HG03457 (cell line): ENCODE data around the gene CST9L.
"Not testable (repeated sequence)": the region's sequence is repeated elsewhere in the genome, so short reads cannot be mapped to it uniquely, and the experiment has no call there.

Experiments
- ATAC-seq: cut with Tn5 transposase; IDR thresholded peaks from one replicate; pipeline ENCODE4 v1.9.1; 2021; ENCODE audit warnings: moderate number of reproducible peaks; ENCODE audit not compliant: unreplicated experiment

Gene CST9L

GRCh38 chr20:23586735-23587525 lies 18.6 kb upstream of the CST9L start:
- no peak for ATAC-seq

DNA sequence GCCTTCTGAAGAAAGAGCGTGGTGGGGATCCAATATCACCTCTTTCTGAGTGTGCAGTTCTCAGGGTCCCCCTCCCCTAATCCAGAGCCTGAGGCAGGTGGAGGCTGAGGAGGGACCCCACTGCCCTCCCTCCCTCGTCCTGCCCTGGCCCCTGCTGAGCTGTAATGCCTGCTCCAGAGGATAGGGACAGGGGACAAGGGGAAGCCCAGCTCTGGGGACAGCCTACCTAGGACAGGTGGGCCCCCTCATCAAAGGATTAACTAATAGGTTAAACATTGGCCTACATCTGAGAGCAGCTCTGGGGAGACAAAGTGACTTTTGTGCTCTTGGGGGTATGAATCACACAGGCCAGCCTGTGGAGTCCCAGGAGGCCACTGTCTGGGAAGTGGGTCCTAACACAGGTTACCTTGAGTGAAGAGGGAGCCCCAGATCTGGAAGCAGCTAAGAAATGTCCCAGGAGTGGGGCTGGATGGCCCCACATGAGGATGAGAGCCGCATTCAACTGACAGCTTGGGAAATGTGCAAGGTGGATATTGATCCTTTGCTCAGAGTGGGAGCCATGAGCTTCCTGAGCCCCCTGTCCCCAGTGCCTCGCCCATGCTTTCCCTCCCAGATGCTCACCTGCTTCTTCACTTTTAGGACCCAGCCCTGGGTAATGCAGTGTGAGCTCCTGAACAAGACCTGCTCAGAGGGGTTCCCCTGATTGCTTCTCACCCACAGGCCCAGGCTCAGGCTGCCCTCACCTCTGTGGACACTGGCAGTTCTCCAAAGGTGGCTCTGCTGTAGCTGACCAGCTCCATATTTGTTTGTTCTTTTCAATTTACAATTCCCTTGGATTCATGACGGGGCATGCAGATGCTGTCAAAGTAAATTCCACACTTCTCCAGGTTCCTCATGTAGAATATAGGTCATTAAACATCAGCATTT lies 17.8 kb upstream of the CST9L start:
- ATAC-seq, result no peak

GRCh38 chr20:23585449-23585807 lies 17.1 kb upstream of the CST9L start:
- no peak for ATAC-seq

DNA sequence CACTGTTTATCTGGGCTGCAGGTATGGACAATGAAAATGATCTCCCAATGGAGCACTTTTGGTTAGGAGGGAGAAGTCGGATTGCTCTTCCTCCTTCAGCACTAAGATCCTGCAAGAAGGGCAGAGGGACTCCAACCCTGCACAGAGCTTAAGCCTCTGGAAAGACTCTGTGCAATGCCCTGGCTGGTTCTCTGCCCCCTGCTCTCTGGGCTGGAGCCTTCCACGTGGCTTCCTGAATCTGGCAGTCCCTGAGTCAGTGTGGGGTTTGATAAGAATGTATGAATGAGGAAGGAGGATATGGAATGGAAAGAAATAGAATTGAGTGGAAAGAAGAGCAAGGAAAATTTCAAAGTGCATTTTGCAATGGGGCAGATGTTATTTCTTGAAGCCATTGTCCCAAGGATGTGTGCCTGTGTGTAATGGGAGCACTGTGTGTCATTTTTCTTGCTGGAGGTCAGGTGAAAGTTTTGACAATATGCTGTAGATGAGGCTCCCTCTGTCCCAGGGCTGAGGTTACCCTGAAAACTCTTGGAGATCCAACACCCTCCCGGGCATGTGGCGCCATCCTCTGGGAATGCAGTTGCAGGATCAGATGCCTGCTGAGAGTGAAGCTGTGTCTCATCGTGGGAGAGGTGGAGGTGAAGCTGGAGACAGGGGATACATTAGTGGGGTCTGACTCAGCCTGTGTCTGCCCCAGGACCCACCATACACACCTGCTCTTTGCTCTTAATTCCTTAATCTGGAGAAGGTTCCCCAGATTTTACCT lies 16.3 kb upstream of the CST9L start:
- ATAC-seq, result no peak

- no peak for ATAC-seq
Measured at GRCh38 chr20:23583526-23583925, 15.2 kb upstream of the CST9L start.

- ATAC-seq, result no peak
Measured at GRCh38 chr20:23582293-23582692, 14.0 kb upstream of the CST9L start.

DNA sequence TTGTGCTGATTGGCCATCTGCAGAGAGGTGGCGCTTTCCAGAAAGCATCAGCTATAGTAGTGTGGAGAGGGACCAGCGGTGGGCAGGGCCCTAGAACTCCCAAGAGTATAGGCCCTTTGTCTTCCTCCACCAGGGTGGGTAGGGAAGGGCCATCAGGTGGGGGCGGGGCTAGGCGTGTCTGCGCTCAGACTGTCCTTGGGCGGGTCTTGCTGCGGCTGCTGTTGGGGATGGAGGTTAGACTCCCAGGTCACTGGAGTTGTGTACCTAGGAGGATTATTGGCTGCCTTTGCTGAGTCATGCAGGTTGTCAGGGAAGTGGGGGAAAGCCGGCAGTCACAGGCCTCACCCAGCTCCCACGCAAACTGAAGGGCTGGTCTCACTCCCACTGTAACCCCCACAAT lies 13.5 kb upstream of the CST9L start:
- not testable (repeated sequence) for ATAC-seq

GRCh38 chr20:23574977-23575376 lies 6.7 kb upstream of the CST9L start:
- no peak for ATAC-seq

GRCh38 chr20:23570178-23570760 lies 2.0 kb upstream of the CST9L start:
- ATAC-seq, result no peak

GRCh38 chr20:23569570-23569969 lies 1.3 kb upstream of the CST9L start:
- ATAC-seq, result no peak

DNA sequence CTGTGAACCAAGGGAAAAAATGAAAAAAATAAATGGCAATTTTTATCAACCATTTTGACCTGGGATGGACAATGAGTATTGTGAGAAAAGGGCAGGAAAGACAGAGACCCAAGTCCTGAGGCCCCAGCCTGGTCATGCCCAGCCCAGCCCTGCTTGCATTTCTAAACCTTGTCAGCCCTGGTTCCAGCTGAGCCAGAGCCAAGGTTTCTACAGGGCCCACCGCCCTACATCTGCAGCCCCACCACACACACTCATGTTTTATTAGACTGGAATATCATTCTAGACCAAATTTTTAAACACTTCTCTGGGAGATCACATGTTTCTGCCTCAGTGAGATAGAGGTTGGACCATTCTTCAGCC lies 667 bp upstream of the CST9L start:
- ATAC-seq, result no peak

GRCh38 chr20:23566199-23566932 lies 1.9 kb downstream of the CST9L start:
- no peak for ATAC-seq

DNA sequence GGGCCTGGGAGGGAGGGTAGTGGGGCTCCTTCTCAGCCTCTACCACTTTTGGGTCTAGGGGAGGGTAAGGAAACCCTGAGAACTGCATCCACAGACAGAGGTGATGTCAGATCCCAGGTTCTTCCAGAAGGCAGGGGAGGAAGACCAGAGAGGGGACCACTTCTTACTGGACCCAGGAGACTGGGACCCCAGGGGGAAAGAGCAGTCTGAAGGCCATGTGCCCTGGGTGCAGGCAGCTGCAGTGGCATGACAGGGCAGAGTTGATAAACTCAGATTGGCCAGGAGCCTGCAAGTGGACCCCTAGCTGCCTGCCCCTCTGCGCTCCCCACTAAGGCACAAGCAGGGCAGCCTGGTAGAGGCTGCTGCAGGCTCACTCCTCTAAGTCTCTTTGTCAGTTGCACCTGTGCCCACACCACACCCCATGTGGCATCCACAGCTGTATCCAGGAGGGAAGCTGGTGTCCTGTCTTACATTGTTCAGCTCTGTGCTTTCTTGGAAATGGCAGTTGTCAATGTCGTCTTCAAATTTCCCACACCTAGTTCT lies 2.7 kb downstream of the CST9L start:
- ATAC-seq, result no peak

GRCh38 chr20:23564927-23565326 lies 3.4 kb downstream of the CST9L start:
- ATAC-seq, result no peak

DNA sequence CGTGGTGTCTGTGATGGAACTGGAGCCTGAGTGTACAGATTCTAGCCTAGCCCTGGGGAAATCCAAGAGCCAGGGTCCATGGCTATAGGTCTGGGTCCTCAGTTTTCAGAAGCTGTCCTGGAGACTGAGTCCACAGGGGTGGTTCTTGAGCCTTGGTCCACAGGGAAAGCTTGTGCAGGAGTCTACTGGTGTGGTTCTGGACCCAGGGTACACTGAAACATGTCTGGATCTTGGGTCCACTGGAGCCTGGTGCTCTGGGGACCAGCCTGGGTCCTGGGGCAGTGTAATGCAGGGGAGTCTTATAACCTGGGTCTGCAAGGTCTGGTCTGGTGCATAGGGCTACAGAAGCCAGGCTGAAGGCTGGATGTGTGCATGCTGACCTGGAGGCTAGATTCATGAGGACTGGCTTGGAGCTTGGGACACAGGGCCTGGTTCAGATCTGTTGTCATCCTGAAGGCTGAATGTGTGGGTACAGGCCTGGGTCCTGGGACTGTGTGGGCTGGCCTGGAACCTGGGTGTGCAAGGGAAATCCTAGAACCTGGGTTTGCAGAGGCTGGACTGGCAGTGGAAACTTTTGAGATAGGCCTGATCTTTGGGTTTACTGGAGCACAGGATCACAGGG lies 5.5 kb downstream of the CST9L start:
- ATAC-seq, result no peak

GRCh38 chr20:23554401-23554800 lies 13.9 kb downstream of the CST9L start:
- ATAC-seq, result no peak

DNA sequence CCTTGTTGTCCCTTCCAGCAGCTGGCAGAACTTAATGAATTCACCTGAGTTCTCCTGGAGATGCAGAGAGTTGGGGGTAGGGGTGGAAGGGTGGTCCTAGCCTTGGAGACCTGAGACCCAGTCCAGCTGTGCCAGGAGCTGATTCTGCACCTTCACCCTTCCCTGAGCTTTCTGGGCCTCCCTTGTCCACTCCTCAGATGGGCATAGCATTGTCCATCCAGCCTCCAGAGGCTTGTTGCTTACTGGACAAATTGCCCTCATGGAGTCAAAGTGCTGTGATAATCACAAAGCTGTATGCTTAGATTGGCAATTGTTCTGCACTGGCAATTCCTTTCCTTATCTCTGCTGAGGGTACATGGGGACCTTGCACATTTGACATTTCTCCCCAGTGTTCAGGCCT lies 16.5 kb downstream of the CST9L start:
- no peak for ATAC-seq

DNA sequence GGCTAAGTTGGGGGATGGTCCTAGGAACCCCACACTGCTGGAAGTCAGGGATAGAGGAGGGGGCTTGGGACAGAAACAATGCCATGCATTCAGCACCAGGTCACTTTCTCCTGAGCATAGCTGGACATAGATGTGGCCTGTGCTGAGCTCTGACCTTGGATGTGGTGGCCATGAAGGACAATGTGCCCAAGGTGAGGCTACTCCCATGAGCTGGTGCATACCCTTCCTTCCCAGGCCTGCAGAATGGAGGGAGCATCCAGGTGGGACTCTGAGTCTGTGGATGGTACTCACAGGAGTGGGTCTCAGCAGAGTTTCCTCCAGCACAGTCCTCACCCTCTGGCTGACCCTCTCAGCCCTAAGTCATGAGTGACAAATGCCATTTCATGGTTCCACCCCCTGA lies 16.9 kb downstream of the CST9L start:
- no peak for ATAC-seq

DNA sequence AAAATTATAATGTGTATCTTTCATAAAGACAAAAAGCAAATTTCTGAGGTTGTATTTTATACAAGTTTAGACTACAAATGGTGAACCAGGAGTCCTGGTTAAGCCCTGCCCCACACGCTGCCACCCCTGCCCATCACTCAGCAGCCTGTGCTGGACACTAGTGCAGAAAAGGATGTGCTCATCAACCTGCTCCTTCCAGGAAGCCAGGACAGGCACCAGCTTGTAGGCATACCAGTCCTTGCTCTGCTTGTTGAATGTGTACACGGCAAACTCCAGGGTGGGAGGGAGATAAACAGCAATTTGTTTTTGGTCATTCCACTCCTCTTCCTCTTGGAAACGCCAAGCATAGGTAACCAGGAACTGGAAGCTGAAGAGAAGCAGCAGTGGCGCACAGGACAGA lies 18.1 kb downstream of the CST9L start:
- no peak for ATAC-seq

DNA sequence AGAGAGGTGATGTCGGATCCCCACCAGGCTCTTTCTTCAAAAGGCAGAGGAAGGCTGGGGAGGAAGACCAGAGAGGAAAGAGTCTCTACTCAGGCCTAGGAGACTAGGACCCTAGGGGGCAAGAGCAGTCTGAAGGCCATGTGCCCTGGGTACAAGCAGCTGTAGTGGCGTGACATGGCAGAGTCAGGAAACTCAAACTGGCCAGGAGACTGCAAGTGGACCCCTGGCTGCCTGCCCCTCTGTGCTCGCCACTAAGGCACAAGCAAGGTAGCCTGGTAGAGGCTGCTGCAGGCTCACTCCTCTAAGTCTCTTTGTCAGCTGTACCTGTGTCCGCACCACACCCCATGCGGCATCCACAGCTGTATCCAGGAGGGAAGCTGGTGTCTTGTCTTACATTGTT lies 19.9 kb downstream of the CST9L start:
- ATAC-seq, result no peak
